GM12891 (cell line): ENCODE measurements around the gene TSEN2. TPM values are rescaled to one million over a fixed set of nuclear protein-coding genes. Genes with fewer than 3 reads are reported as not detected.
A peak's percentile ranks its signal among the peaks of the same experiment; 100 is the strongest.

Source experiments
- DNase-seq: peaks from one replicate; pipeline ENCODE4 v3.0.0; 2011; ENCODE audit warnings: low spot score; ENCODE audit not compliant: insufficient read length
- FAIRE-seq: peaks from 2 replicates; lab custom pipeline; 2011; peaks lifted over from hg19 to GRCh38; lab: Jason Lieb, UNC
- PAX5 ChIP-seq: IDR thresholded peaks from 2 replicates; pipeline ENCODE4 v1.6.1; 2011; ENCODE audit warnings: low read length, moderate library complexity, mild to moderate bottlenecking; ENCODE audit not compliant: insufficient read depth, severe bottlenecking
- POLR2A ChIP-seq: IDR thresholded peaks from 2 replicates; pipeline ENCODE4 v1.6.1; 2011; ENCODE audit warnings: low read depth, low read length, control low read depth
- POLR2AphosphoS5 ChIP-seq: IDR thresholded peaks from 2 replicates; pipeline ENCODE4 v1.6.1; 2011; ENCODE audit warnings: low read depth, low read length, control low read depth
- POU2F2 ChIP-seq: IDR thresholded peaks from 2 replicates; pipeline ENCODE4 v1.6.1; 2011; ENCODE audit warnings: low read depth, mild to moderate bottlenecking, control low read depth, low read length, moderate library complexity
- SPI1 ChIP-seq: IDR thresholded peaks from 2 replicates; pipeline ENCODE4 v1.6.1; 2011; ENCODE audit warnings: low read depth, low read length, control low read depth
- TAF1 ChIP-seq: IDR thresholded peaks from 2 replicates; pipeline ENCODE4 v1.6.1; 2011; ENCODE audit warnings: low read depth, low read length, control low read depth
- polyA plus RNA-seq: library from polyadenylated mRNA; unstranded; fragments of >200 nt; gene quantifications from one replicate; pipeline ENCODE4 v1.2.1, GENCODE V29; 2012; ENCODE audit warnings: low read depth, missing spikeins, inconsistent platforms; ENCODE audit not compliant: missing spikeins

The TSEN2 gene
- 9.7 TPM for polyA plus RNA-seq

DNA sequence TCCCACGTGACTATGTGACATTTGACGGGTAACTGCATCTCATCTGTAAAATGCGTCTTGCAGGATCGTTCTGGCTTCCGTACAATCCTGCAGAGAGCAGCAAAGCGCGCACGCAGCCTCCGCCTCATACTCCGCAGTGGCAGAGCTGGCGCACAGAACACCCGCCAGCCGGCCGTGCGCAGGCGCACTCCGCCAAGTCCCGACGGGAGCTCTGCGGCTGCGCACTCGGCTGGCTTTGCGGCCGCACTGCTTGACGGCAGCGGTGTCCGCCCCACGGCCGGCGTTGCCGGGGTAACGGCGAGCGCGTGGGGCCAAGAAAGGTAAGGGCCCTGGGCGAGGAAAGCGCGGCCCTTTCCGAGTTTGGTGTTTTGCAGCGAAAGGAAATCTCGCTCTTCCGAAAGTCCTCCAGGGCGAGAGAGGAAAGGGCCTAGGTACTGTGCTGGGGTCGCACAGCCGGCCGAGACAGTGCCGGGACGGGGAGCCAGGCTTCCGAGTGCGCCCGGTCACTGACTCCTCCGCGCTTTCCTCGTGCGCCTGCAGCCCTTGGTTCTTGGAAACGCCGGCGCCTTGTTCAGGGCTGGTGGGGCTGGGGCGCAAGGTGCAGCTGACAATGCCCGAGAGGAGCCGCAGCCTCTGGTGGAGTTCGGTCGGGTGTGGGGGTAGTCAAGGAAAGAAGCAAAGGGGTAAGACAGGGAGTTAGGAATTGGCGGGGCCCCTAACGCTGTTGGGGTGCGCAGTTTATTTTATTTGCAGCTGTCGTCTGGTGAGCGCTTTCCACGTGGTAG is at the start of gene TSEN2:
TSEN2 (plus strand) TSS at position 283 of the 785 bp plus-strand sequence. CDS start 5,321 bp downstream, outside the sequence.
- peak; percentile 92 for DNase-seq
- FAIRE-seq: peak; percentile 97
- TF ChIP-seq PAX5: no peak
- TF ChIP-seq POLR2A: peak; percentile 72; the same call in 1 of the 2 replicates
- TF ChIP-seq SPI1: no peak
- TF ChIP-seq TAF1: peak; percentile 75
- TF ChIP-seq POLR2AphosphoS5: peak; percentile 68
- TF ChIP-seq POU2F2: 0 out of 2 replicates have a peak, but pooled peaks have one; percentile 17

DNA sequence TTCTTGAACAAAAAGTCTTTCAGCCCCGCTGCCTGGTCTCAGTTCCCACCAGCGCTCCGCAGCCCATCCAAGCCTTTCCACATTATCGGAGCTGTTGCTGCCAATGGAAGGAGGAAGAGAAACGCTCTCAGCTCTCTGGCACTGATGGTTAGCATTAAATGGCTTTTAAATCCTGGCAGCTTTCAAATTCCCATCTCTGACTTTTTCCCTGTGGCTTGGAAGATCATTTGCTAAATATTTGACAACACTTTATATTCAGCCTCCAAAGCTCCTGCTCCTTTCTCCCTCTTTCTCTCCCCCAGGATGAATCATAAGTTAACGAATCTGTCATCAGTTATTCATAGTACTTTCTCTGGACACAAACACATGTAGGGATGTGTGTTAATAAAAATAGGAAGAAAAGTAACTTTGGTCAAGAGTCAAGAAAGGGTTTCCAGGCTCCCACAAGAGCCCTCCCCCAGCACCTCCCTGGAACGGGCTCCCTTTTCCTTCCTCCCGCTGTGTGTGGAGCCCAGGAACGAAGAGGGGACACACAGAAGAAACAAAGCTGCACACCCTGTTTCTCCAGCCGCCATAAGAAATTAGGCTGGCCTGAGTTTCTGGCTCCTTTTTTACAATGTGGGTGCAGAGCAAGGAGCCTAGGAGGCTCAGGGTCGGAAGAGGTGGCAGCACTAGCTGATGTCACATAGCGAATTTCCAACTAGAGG is 47.6 kb upstream of the TSEN2 start:
- DNase-seq (no peak), FAIRE-seq (no peak)
- TF ChIP-seq POLR2AphosphoS5 (no peak), POU2F2 (no peak), PAX5 (no peak), TAF1 (no peak), SPI1 (no peak), POLR2A (no peak)

- FAIRE-seq: no peak
- no peak for DNase-seq
- TF ChIP-seq SPI1 (no peak), POLR2AphosphoS5 (no peak), POLR2A (no peak)
Observed at GRCh38 chr3:12437221-12437605, 47.1 kb upstream of the TSEN2 start.

- TF ChIP-seq POLR2AphosphoS5: no peak
- no peak for TF ChIP-seq TAF1
- TF ChIP-seq PAX5: no peak
- TF ChIP-seq POU2F2: no peak
- no peak for FAIRE-seq
- no peak for DNase-seq
Observed at GRCh38 chr3:12437861-12438260, 46.4 kb upstream of the TSEN2 start.

- no peak for FAIRE-seq
- DNase-seq: no peak
- TF ChIP-seq SPI1 (no peak), POU2F2 (no peak), POLR2AphosphoS5 (no peak), POLR2A (no peak), TAF1 (no peak), PAX5 (no peak)
Observed at GRCh38 chr3:12438318-12438717, 46.0 kb upstream of the TSEN2 start.

DNA sequence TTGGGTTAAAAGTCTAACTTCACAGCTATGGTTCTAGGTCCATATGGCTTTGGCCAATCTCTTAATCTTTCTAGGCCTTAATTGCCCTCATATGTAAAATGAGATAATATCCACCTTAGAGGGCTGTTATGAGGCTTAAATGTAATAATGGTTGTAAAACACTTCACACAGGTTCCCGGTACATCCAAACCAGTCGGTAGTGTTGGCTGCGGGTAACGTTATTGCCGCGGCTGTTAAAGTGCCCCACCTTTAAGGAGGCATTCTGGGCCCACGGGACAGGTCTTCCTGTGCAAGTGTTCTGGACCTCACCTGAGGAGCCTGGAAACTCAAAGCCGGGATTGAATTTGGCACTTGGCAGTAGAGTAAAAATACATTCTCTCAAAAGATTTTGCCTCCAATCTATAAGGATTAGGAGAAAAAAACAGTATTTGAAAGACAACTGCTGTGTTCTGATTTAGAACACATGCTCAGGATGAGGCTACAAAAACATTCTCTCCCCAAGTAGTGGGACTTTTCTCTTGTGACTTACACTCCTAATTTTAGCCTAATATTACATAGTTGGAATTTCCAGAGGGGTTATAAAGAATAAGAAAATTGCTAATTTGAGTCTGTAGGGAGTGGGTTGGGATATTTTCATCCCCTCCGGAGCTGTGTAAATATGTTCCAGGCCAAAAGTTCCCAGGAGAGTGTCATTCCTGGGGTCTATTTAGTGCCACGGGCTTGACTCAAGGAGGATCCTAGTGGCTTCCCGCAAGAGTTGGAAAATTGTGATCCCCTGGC is 44.9 kb upstream of the TSEN2 start:
- TF ChIP-seq PAX5: no peak
- TF ChIP-seq SPI1: no peak
- no peak for TF ChIP-seq TAF1
- no peak for TF ChIP-seq POLR2A
- no peak for TF ChIP-seq POU2F2
- no peak for TF ChIP-seq POLR2AphosphoS5
- no peak for FAIRE-seq
- no peak for DNase-seq

GRCh38 chr3:12440927-12441714 is 43.2 kb upstream of the TSEN2 start:
- TF ChIP-seq PAX5 (no peak), SPI1 (no peak)
- DNase-seq (no peak), FAIRE-seq (no peak)

DNA sequence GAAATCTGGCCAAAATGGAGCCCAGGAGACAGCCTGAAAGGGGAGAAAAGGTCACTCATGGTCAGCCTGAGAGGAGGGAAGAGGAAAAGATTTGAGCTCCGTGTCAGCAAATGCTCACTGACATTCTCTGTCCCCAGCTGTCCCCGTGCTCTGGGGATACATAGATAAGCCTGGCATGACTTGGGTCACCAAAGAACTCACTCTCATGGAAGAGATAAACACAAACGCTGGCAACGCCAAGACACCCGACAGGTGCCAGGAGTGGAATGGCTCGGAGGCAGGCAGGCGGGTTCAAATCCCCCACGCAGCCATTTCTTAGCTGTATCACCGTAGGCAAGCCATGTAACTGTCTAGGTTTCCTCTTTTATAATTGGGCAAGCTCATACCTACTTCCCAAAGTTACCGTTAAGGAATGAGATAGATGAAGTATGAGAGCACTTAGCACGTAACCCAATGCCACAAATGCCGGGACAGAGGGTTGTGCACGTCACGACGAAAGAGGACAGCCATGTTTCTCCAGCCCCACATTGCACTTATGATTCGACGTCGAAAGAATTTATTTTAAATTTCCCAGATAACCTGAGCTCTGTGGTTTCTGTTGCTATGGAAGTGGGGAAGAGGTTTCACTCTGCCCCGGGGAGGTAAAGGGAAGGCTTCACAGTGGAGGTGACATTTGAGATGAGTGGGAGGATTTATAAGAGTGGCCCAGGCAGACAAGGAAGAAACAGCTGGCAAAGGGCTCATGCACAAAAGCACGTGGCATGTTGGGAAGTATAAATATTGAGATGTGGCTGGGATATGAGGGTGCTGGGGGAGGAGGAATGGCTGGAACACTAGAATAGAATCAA is 41.4 kb upstream of the TSEN2 start:
- no peak for FAIRE-seq
- no peak for TF ChIP-seq POLR2AphosphoS5
- no peak for TF ChIP-seq TAF1
- no peak for TF ChIP-seq PAX5
- no peak for TF ChIP-seq POLR2A
- TF ChIP-seq POU2F2: no peak
- no peak for TF ChIP-seq SPI1
- no peak for DNase-seq

GRCh38 chr3:12443781-12444522 is 40.3 kb upstream of the TSEN2 start:
- DNase-seq: no peak
- TF ChIP-seq PAX5 (no peak), SPI1 (no peak), TAF1 (no peak), POU2F2 (no peak), POLR2A (no peak), POLR2AphosphoS5 (no peak)
- FAIRE-seq: no peak
